Ishikawa (cell line): ENCODE results near the gene TPT1.

Experiments used
- CREB1 ChIP-seq: IDR thresholded peaks from 2 replicates; pipeline ENCODE4 v1.6.1; 2012; ENCODE audit warnings: low read depth
- EGR1 ChIP-seq: IDR thresholded peaks from 2 replicates; pipeline ENCODE4 v1.6.1; 2012
- EP300 ChIP-seq: IDR thresholded peaks from 2 replicates; pipeline ENCODE4 v1.6.1; 2012; ENCODE audit warnings: borderline replicate concordance
- NFIC ChIP-seq: IDR thresholded peaks from 2 replicates; pipeline ENCODE4 v1.6.1; 2012
- RAD21 ChIP-seq: IDR thresholded peaks from 2 replicates; pipeline ENCODE4 v1.6.1; 2012; ENCODE audit warnings: low read depth
- TAF1 ChIP-seq: IDR thresholded peaks from 2 replicates; pipeline ENCODE4 v1.6.1; 2012; ENCODE audit warnings: low read depth, mild to moderate bottlenecking
- TEAD4 ChIP-seq: IDR thresholded peaks from 2 replicates; pipeline ENCODE4 v1.6.1; 2012
- USF1 ChIP-seq: IDR thresholded peaks from 2 replicates; pipeline ENCODE4 v1.6.1; 2012
- YY1 ChIP-seq: IDR thresholded peaks from 2 replicates; pipeline ENCODE4 v1.6.1; 2012; ENCODE audit warnings: low read depth
- ZBTB7A ChIP-seq: IDR thresholded peaks from 2 replicates; pipeline ENCODE4 v1.6.1; 2012; ENCODE audit warnings: low read depth
- TF ChIP-seq, protein P1 (sequence below): IDR thresholded peaks from 2 replicates; pipeline ENCODE4 v1.6.1; 2012; ENCODE audit warnings: low read depth, mild to moderate bottlenecking
- TF ChIP-seq, protein P2 (sequence below): IDR thresholded peaks from 2 replicates; pipeline ENCODE4 v1.6.1; 2012

- no peak for TF ChIP-seq CREB1
- TF ChIP-seq, protein P1, sequence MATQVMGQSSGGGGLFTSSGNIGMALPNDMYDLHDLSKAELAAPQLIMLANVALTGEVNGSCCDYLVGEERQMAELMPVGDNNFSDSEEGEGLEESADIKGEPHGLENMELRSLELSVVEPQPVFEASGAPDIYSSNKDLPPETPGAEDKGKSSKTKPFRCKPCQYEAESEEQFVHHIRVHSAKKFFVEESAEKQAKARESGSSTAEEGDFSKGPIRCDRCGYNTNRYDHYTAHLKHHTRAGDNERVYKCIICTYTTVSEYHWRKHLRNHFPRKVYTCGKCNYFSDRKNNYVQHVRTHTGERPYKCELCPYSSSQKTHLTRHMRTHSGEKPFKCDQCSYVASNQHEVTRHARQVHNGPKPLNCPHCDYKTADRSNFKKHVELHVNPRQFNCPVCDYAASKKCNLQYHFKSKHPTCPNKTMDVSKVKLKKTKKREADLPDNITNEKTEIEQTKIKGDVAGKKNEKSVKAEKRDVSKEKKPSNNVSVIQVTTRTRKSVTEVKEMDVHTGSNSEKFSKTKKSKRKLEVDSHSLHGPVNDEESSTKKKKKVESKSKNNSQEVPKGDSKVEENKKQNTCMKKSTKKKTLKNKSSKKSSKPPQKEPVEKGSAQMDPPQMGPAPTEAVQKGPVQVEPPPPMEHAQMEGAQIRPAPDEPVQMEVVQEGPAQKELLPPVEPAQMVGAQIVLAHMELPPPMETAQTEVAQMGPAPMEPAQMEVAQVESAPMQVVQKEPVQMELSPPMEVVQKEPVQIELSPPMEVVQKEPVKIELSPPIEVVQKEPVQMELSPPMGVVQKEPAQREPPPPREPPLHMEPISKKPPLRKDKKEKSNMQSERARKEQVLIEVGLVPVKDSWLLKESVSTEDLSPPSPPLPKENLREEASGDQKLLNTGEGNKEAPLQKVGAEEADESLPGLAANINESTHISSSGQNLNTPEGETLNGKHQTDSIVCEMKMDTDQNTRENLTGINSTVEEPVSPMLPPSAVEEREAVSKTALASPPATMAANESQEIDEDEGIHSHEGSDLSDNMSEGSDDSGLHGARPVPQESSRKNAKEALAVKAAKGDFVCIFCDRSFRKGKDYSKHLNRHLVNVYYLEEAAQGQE, result no peak
- TF ChIP-seq, protein P2, sequence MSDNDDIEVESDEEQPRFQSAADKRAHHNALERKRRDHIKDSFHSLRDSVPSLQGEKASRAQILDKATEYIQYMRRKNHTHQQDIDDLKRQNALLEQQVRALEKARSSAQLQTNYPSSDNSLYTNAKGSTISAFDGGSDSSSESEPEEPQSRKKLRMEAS, result peak; percentile 25; the same call in 1 of the 2 replicates
- TF ChIP-seq USF1, result no peak
- TF ChIP-seq EGR1, result peak; percentile 58
- TF ChIP-seq NFIC, result no peak
- peak; percentile 33; the same call in 1 of the 2 replicates for TF ChIP-seq YY1
- TF ChIP-seq TAF1, result no peak; the same call in 1 of the 2 replicates
- TF ChIP-seq TEAD4, result no peak
- TF ChIP-seq RAD21, result no peak
- 0 out of 2 replicates have a peak, but pooled peaks have one; percentile 34 for TF ChIP-seq EP300
- TF ChIP-seq ZBTB7A, result no peak
Measured at GRCh38 chr13:45340422-45341033, 455 bp downstream of the TPT1 start.
